ENCODE results near the gene EMX1. TPM values are rescaled to one million over a fixed set of nuclear protein-coding genes. Genes with fewer than 3 reads are reported as not detected.

Gene EMX1
- polyA plus RNA-seq, 3 donors: not detected

DNA sequence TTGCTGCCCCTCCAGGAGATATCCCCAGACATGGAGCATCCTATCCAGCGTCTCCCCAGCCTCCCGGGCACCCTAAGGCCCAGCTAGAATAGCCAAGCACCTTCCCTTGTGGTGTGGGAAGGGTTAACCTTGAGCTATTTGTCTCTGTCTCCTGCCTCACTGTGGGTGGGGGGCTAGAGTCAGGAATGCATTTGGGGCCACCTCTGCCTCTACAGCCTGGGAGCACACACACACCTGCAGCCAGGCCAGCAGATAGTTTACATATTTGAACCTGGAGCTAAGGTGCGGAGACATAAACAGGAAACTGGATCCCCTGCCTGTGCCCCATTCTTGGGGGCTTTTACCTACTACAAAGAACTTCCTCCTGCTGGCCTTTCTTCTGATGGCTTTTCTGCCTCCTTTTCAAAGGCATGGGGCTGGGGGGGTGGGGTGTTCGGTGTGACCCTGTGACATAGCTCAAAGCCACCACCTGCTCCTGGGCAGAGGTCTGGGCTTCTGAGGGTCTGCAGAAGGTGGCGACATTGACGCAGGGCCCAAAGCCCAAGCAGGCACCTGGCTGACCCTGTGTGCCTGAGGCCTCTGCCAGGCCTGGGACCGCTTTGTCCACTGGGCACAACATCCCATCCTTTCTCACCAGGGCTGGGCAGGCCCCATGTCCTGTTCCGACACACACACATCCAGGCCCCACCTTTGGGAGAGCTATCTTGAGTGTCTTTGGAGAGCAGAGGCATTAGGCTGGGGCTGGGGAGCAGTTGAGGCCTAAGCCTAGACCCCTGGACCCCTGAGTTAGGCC is 34.2 kb downstream of the EMX1 start:
- Histone ChIP-seq H3K27me3 (ENCODE audit: control insufficient read depth in 2 of 2, insufficient read depth in 2 of 2, low read length in 2 of 2) (no peaks in the 10 kb centered on the region), H3K79me2 (ENCODE audit: insufficient read depth, low read length) (peaks cover 8% of the 10 kb centered on the region), H2AFZ (ENCODE audit: insufficient read depth, low read depth, low read length, poor library complexity, severe bottlenecking) (no peak overlapping the region), H4K20me1 (ENCODE audit: insufficient read depth, low read length) (no peaks in the 10 kb centered on the region), H3K4me1 (ENCODE audit: control insufficient read depth in 1 of 2, insufficient read depth in 2 of 2, low read length in 2 of 2) (peaks cover 30% of the 10 kb centered on the region in 2 donors), H3K4me2 (replicated peaks; ENCODE audit: extremely low read depth, low read length, poor library complexity, severe bottlenecking) (no peak overlapping the region), H3K27ac (ENCODE audit: low read depth in 1 of 2, low read length in 2 of 2) (no peak overlapping the region), H3K36me3 (replicated peaks in 1 of 2; ENCODE audit: control insufficient read depth in 1 of 2, insufficient read depth in 2 of 2, low read length in 2 of 2) (peaks cover 0 to 35% of the 10 kb centered on the region in 2 donors), H3K9ac (ENCODE audit: insufficient read depth, low read length, poor library complexity, severe bottlenecking) (no peak overlapping the region), H3K4me3 (replicated peaks in 1 of 3; ENCODE audit: low read depth in 2 of 3, low read length in 3 of 3) (no peak overlapping the region), H3K9me3 (replicated peaks in 1 of 2; ENCODE audit: control insufficient read depth in 1 of 2, insufficient read depth in 1 of 2, low read length in 2 of 2) (no peaks in the 10 kb centered on the region)
- TF ChIP-seq, protein P1, sequence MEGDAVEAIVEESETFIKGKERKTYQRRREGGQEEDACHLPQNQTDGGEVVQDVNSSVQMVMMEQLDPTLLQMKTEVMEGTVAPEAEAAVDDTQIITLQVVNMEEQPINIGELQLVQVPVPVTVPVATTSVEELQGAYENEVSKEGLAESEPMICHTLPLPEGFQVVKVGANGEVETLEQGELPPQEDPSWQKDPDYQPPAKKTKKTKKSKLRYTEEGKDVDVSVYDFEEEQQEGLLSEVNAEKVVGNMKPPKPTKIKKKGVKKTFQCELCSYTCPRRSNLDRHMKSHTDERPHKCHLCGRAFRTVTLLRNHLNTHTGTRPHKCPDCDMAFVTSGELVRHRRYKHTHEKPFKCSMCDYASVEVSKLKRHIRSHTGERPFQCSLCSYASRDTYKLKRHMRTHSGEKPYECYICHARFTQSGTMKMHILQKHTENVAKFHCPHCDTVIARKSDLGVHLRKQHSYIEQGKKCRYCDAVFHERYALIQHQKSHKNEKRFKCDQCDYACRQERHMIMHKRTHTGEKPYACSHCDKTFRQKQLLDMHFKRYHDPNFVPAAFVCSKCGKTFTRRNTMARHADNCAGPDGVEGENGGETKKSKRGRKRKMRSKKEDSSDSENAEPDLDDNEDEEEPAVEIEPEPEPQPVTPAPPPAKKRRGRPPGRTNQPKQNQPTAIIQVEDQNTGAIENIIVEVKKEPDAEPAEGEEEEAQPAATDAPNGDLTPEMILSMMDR (IDR thresholded peaks at IDR 0.05): no peak
- no peak overlapping the region for H3K4me3 Mint-ChIP-seq
- intact Hi-C loops (cut with micrococcal nuclease): no loop called here
- 98% methylated on average over 6 of the region's 8 CpGs for WGBS (ENCODE audit: insufficient coverage)
- H3K9me3 Mint-ChIP-seq: peaks cover 0 to 2% (median 0%) of the 10 kb centered on the region in 7 donors
- no peak for DNase-seq
- H3K4me1 Mint-ChIP-seq: peaks cover 32% of the 10 kb centered on the region
- H3K36me3 Mint-ChIP-seq: peaks cover 50 to 67% of the 10 kb centered on the region in 2 donors
- H3K27me3 Mint-ChIP-seq (ENCODE audit: low read depth in 3 of 3): peaks cover 2% of the 10 kb centered on the region in 3 donors
- H3K27ac Mint-ChIP-seq: no peak overlapping the region

DNA sequence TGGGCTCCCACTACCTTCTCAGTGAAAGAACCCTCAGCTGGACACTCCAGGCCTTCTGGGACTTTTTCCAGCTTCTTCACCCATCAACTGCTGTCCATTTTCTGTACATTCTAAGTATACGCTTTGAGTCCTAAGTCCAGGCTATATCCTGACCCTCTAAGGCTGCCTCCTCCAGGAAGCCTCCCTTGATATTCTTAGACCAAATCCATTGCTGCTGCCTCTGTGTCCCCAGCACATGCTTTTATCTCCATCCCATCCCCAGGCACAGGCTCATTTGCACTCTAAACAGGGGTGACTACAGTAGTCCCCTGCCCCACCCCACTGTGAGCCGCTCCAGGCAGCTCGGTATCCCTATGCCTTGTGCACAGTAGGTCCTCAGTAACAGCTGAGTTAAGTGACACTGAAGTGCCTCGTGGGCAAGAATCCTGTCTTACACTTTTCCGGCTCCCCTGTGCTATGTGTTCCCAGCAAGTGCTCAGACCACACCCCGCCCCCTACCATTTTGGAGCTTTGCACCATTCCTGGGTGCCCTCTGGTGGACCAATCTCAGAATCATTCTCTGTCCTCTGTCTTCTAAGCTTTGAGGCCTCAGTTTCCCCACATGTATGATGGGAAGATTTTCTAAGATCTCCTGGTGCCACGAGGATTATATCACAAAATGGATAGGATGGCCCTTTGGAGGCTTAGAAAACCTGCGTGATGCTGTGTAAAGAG is 34.9 kb downstream of the EMX1 start:
- Histone ChIP-seq H3K9ac (ENCODE audit: insufficient read depth, low read length, poor library complexity, severe bottlenecking) (no peak overlapping the region), H2AFZ (ENCODE audit: insufficient read depth, low read depth, low read length, poor library complexity, severe bottlenecking) (no peak overlapping the region), H3K27me3 (ENCODE audit: control insufficient read depth in 2 of 2, insufficient read depth in 2 of 2, low read length in 2 of 2) (no peaks in the 10 kb centered on the region), H3K79me2 (ENCODE audit: insufficient read depth, low read length) (peaks cover 8% of the 10 kb centered on the region), H3K4me3 (replicated peaks in 1 of 3; ENCODE audit: low read depth in 2 of 3, low read length in 3 of 3) (no peak overlapping the region), H3K4me2 (replicated peaks; ENCODE audit: extremely low read depth, low read length, poor library complexity, severe bottlenecking) (no peak overlapping the region), H3K9me3 (replicated peaks in 1 of 2; ENCODE audit: control insufficient read depth in 1 of 2, insufficient read depth in 1 of 2, low read length in 2 of 2) (no peaks in the 10 kb centered on the region), H3K36me3 (replicated peaks in 1 of 2; ENCODE audit: control insufficient read depth in 1 of 2, insufficient read depth in 2 of 2, low read length in 2 of 2) (peaks cover 0 to 31% of the 10 kb centered on the region in 2 donors), H3K4me1 (ENCODE audit: control insufficient read depth in 1 of 2, insufficient read depth in 2 of 2, low read length in 2 of 2) (peaks cover 37 to 38% of the 10 kb centered on the region in 2 donors), H3K27ac (ENCODE audit: low read depth in 1 of 2, low read length in 2 of 2) (no peak overlapping the region), H4K20me1 (ENCODE audit: insufficient read depth, low read length) (peaks cover 4% of the 10 kb centered on the region)
- H3K27me3 Mint-ChIP-seq (ENCODE audit: low read depth in 3 of 3): peaks cover 2% of the 10 kb centered on the region in 3 donors
- H3K4me3 Mint-ChIP-seq: no peak overlapping the region
- H3K4me1 Mint-ChIP-seq: peaks cover 40% of the 10 kb centered on the region
- peaks cover 0 to 2% (median 0%) of the 10 kb centered on the region in 7 donors for H3K9me3 Mint-ChIP-seq
- H3K27ac Mint-ChIP-seq: peak overlapping the region in 1 of 7 donors; percentile 72
- no peak for DNase-seq
- TF ChIP-seq, protein P1 (IDR thresholded peaks at IDR 0.05): no peak
- WGBS (ENCODE audit: insufficient coverage): 94% methylated on average over 7 of the region's 8 CpGs
- H3K36me3 Mint-ChIP-seq: peaks cover 49 to 63% of the 10 kb centered on the region in 2 donors
- intact Hi-C loops (cut with micrococcal nuclease): no loop called here

Data from CD14-positive monocyte (primary cell).